NK-92 (cell line): Measurements from ENCODE around the gene SWAP70.

Experiments used
- DNase-seq: peaks from one replicate; lab custom pipeline; 2025; ENCODE audit not compliant: unreplicated experiment; lab: John Stamatoyannopoulos, UW

SWAP70 gene

GRCh38 chr11:9748361-9748970, 84.6 kb downstream of the SWAP70 start:
- DNase-seq, result no peak

GRCh38 chr11:9750551-9750950, 86.7 kb downstream of the SWAP70 start:
- DNase-seq, result no peak

GRCh38 chr11:9752091-9752490, 88.2 kb downstream of the SWAP70 start:
- DNase-seq, result no peak

GRCh38 chr11:9753021-9753420, 89.1 kb downstream of the SWAP70 start:
- no peak for DNase-seq

- DNase-seq, result no peak
Measured at GRCh38 chr11:9754010-9754471, 90.2 kb downstream of the SWAP70 start.

- DNase-seq, result no peak
Measured at GRCh38 chr11:9755561-9756185, 91.8 kb downstream of the SWAP70 start.

GRCh38 chr11:9756461-9756860, 92.6 kb downstream of the SWAP70 start:
- no peak for DNase-seq

- DNase-seq, result no peak
Measured at GRCh38 chr11:9756878-9757277, 93.0 kb downstream of the SWAP70 start.

GRCh38 chr11:9757809-9758636, 94.1 kb downstream of the SWAP70 start:
- peak; percentile 24 for DNase-seq

GRCh38 chr11:9758637-9759518, 95.0 kb downstream of the SWAP70 start:
- DNase-seq, result no peak

GRCh38 chr11:9759519-9760192, 95.8 kb downstream of the SWAP70 start:
- no peak for DNase-seq

GRCh38 chr11:9760193-9760575, 96.3 kb downstream of the SWAP70 start:
- DNase-seq, result no peak

- DNase-seq, result no peak
Measured at GRCh38 chr11:9761441-9761945, 97.6 kb downstream of the SWAP70 start.

- no peak for DNase-seq
Measured at GRCh38 chr11:9762531-9762930, 98.7 kb downstream of the SWAP70 start.

- no peak for DNase-seq
Measured at GRCh38 chr11:9763301-9763700, 99.4 kb downstream of the SWAP70 start.

GRCh38 chr11:9765320-9766101, 101.6 kb downstream of the SWAP70 start:
- DNase-seq, result no peak

- DNase-seq, result no peak
Measured at GRCh38 chr11:9769621-9770020, 105.7 kb downstream of the SWAP70 start.

- DNase-seq, result no peak
Measured at GRCh38 chr11:9771071-9771511, 107.2 kb downstream of the SWAP70 start.

GRCh38 chr11:9772218-9772617, 108.3 kb downstream of the SWAP70 start:
- no peak for DNase-seq
